Mesenchymal stem cell (in vitro differentiated cells and primary cell): ENCODE data around the gene UBE2QL1.

Experiments
- DNase-seq: peaks from one replicate; pipeline ENCODE4 v3.0.0-alpha.2; 2013
- H2AFZ ChIP-seq: one replicate; pipeline ENCODE4 v1.6.1; 2013; ENCODE audit warnings: low read depth, mild to moderate bottlenecking, control low read depth, inconsistent platforms, low read length, moderate library complexity
- H2AK5ac ChIP-seq: 2 replicates; pipeline ENCODE4 v1.6.1; 2013; ENCODE audit warnings: low read length, moderate library complexity, mild to moderate bottlenecking, inconsistent platforms; ENCODE audit not compliant: severe bottlenecking
- H2BK120ac ChIP-seq: one replicate; pipeline ENCODE4 v1.6.1; 2013; ENCODE audit warnings: low read depth, mild to moderate bottlenecking, inconsistent platforms, low read length, moderate library complexity
- H2BK12ac ChIP-seq, 2 experiments: one replicate each; pipeline ENCODE4 v1.6.1; 2013; ENCODE audit warnings: inconsistent platforms in 2 of 2, low read length in 2 of 2, mild to moderate bottlenecking in 2 of 2, moderate library complexity in 2 of 2, control low read depth in 1 of 2
- H2BK15ac ChIP-seq: one replicate; pipeline ENCODE4 v1.6.1; 2013; ENCODE audit warnings: mild to moderate bottlenecking, low read depth, inconsistent platforms; ENCODE audit not compliant: poor library complexity, severe bottlenecking
- H2BK5ac ChIP-seq: 2 replicates; pipeline ENCODE4 v1.6.1; 2013; ENCODE audit warnings: low read depth, mild to moderate bottlenecking, low read length, control low read depth, inconsistent platforms; ENCODE audit not compliant: poor library complexity, severe bottlenecking
- H3K14ac ChIP-seq, 2 experiments: one replicate each; pipeline ENCODE4 v1.6.1; 2013; ENCODE audit warnings: inconsistent platforms in 2 of 2, low read length in 2 of 2, control low read depth in 1 of 2, mild to moderate bottlenecking in 1 of 2, moderate library complexity in 1 of 2
- H3K18ac ChIP-seq, 2 experiments: one replicate each; pipeline ENCODE4 v1.6.1; 2013; ENCODE audit warnings: inconsistent platforms in 2 of 2, low read length in 2 of 2, control low read depth in 1 of 2, low read depth in 1 of 2, mild to moderate bottlenecking in 1 of 2
- H3K23ac ChIP-seq, 2 experiments: one replicate each; pipeline ENCODE4 v1.6.1; 2013; ENCODE audit warnings: inconsistent platforms in 2 of 2, low read length in 2 of 2, mild to moderate bottlenecking in 2 of 2, moderate library complexity in 2 of 2, control low read depth in 1 of 2
- H3K27ac ChIP-seq: 2 replicates; pipeline ENCODE4 v1.5.1; 2013; ENCODE audit warnings: mild to moderate bottlenecking, moderate library complexity, low read length, control low read depth, inconsistent platforms; ENCODE audit not compliant: poor library complexity, severe bottlenecking
- H3K27me3 ChIP-seq, 2 experiments: 2 replicates each; pipeline versions ENCODE4 v1.6.1 to v1.7.0; 2013; ENCODE audit warnings: low read length in 2 of 2, mild to moderate bottlenecking in 2 of 2, moderate library complexity in 2 of 2, control low read depth in 1 of 2, inconsistent platforms in 1 of 2; ENCODE audit not compliant: control insufficient read depth in 1 of 2, insufficient read depth in 1 of 2
- H3K36me3 ChIP-seq, 2 experiments: 2 replicates each; pipeline versions ENCODE4 v1.6.1 to v1.7.0; 2013; ENCODE audit warnings: low read length in 2 of 2, control low read depth in 1 of 2, inconsistent platforms in 1 of 2, low read depth in 1 of 2, mild to moderate bottlenecking in 1 of 2; ENCODE audit not compliant: insufficient read depth in 2 of 2, control insufficient read depth in 1 of 2
- H3K4ac ChIP-seq, 2 experiments: one replicate each; pipeline ENCODE4 v1.6.1; 2013; ENCODE audit warnings: inconsistent platforms in 2 of 2, low read length in 2 of 2, mild to moderate bottlenecking in 2 of 2, moderate library complexity in 2 of 2, control low read depth in 1 of 2, low read depth in 1 of 2
- H3K4me1 ChIP-seq: 2 replicates; pipeline ENCODE4 v1.6.1; 2013; ENCODE audit warnings: low read depth, low read length, control low read depth; ENCODE audit not compliant: control insufficient read depth, insufficient read depth
- H3K4me2 ChIP-seq: 2 replicates; pipeline ENCODE4 v1.6.1; 2013; ENCODE audit warnings: low read length, mild to moderate bottlenecking, inconsistent platforms; ENCODE audit not compliant: poor library complexity, severe bottlenecking
- H3K4me3 ChIP-seq, 2 experiments: 2 replicates each; pipeline versions ENCODE4 v1.5.1 to v1.7.0; 2013; ENCODE audit warnings: low read length in 2 of 2, mild to moderate bottlenecking in 2 of 2, control low read depth in 1 of 2, low read depth in 1 of 2; ENCODE audit not compliant: insufficient read depth in 1 of 2
- H3K79me1 ChIP-seq: replicated peaks from 2 replicates; pipeline ENCODE4 v1.6.1; 2013; ENCODE audit warnings: mild to moderate bottlenecking, control low read depth, low read length, inconsistent platforms; ENCODE audit not compliant: poor library complexity, severe bottlenecking
- H3K9ac ChIP-seq: 2 replicates; pipeline ENCODE4 v1.7.0; 2013; ENCODE audit warnings: mild to moderate bottlenecking, low read length, moderate library complexity
- H3K9me3 ChIP-seq: 2 replicates; pipeline ENCODE4 v1.7.0; 2013; ENCODE audit warnings: mild to moderate bottlenecking, low read length; ENCODE audit not compliant: control insufficient read depth
- H4K8ac ChIP-seq: one replicate; pipeline ENCODE4 v1.6.1; 2013; ENCODE audit warnings: inconsistent platforms, mild to moderate bottlenecking, low read length, moderate library complexity
- H4K91ac ChIP-seq: one replicate; pipeline ENCODE4 v1.6.1; 2013; ENCODE audit warnings: mild to moderate bottlenecking, low read length, inconsistent platforms
- WGBS: methylation state at CpG from one replicate; pipeline ENCODE4 v1.1.7; 2013; ENCODE audit warnings: mixed read lengths; 5-methylcytosine and 5-hydroxymethylcytosine counted together

The UBE2QL1 gene

DNA sequence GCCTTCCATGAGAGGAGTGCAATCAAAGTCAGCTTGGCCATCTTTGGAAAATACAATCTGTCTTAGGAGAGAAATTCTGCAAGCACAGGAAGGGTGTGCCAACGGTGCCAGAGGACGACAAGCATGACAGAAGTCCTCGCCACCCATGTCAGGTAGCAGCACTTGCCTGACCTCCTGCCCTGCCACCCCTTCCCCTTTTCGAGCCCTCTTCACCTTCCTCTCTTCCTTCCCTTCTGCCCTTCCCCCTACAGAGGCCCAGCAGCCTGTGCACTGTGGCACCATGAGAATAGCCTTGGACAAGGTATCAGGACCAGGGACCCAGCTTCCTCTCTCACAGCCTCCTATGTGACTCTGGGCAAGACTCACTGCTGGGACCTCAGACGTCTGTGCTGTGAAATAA lies 5.3 kb upstream of the UBE2QL1 start:
- Histone ChIP-seq H3K4me3 (no peak overlapping the region), H2BK12ac (no peak overlapping the region), H3K14ac (no peak overlapping the region), H3K27ac (no peak overlapping the region), H3K36me3 (no peaks in the 10 kb centered on the region), H2AK5ac (no peak overlapping the region), H3K18ac (no peak overlapping the region), H3K4me2 (no peak overlapping the region), H2AFZ (no peak overlapping the region), H3K27me3 (peaks cover 4 to 17% of the 10 kb centered on the region in 2 experiments), H3K9me3 (peaks cover 5% of the 10 kb centered on the region), H3K4ac (no peak overlapping the region), H4K8ac (no peak overlapping the region), H3K23ac (no peak overlapping the region), H2BK120ac (no peak overlapping the region), H2BK15ac (no peak overlapping the region), H3K79me1 (no peaks in the 10 kb centered on the region), H3K4me1 (no peaks in the 10 kb centered on the region), H2BK5ac (no peak overlapping the region), H4K91ac (no peak overlapping the region), H3K9ac (no peak overlapping the region)
- 68% methylated on average over 5 of the region's 5 CpGs for WGBS
- no peak for DNase-seq

DNA sequence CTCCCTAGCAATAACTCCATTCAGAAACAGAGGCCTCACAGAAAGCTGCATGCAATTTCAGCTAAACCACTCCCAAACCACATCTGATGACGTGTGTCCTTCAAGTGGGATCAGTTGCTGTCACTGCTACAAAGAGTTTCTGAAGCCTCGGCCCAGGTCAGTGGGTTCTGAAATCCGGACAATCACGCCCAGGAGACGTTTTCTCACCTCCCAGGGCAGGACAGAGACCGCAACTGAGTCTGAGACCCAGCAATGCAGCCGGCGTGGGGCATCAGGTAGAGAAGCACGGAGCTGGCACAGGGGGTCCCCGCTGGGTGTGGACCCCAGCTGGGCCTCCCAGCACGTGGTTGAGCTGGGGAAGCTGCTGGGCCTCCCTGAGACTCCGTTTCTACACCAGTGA lies 2.6 kb upstream of the UBE2QL1 start:
- Histone ChIP-seq H3K9ac (no peak overlapping the region), H2BK15ac (no peak overlapping the region), H3K4me2 (no peak overlapping the region), H3K14ac (no peak overlapping the region), H4K8ac (no peak overlapping the region), H2AK5ac (no peak overlapping the region), H2BK120ac (no peak overlapping the region), H3K27ac (no peak overlapping the region), H3K4me3 (no peak overlapping the region), H2BK12ac (no peak overlapping the region), H2AFZ (no peak overlapping the region), H3K79me1 (no peaks in the 10 kb centered on the region), H3K4ac (no peak overlapping the region), H3K36me3 (no peaks in the 10 kb centered on the region), H3K23ac (no peak overlapping the region), H3K18ac (no peak overlapping the region), H2BK5ac (no peak overlapping the region), H3K9me3 (no peaks in the 10 kb centered on the region), H4K91ac (no peak overlapping the region), H3K4me1 (peaks cover 5% of the 10 kb centered on the region), H3K27me3 (peaks cover 27 to 38% of the 10 kb centered on the region in 2 experiments)
- DNase-seq, result no peak
- 79% methylated on average over 12 of the region's 12 CpGs for WGBS

DNA sequence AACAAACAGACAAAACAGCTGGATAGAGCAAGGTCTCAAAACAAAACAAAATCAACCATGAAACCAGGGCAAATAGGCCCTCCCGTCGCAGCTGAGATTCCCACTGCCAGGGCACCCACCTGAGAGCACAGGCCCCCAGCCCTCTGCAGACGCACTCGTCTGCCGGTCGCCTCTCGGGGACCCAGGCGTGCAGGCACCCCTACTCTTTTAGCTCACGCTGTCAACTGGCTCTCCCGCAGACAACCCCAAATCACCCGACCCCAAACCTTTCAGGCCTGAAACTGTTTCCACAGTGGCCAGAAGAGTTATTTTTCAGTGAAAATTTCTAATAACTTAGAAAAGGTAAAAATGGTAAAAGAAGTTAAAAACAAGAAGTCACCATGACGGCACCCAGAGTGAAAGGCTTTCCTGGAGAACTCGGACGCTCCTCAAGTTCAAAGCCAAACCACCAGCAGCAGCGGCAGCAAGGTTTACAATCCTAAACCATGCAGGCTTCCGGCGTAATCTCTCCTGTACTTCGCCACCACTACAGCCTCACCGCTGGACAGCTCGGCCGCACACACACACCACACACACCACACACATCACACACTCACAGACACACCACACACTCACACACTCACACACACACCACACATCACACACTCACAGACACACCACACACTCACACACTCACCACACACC lies 1.9 kb upstream of the UBE2QL1 start:
- H3K23ac ChIP-seq, result peak overlapping the region in 1 of 2 experiments; percentile 26
- no peak overlapping the region for H2BK5ac ChIP-seq
- no peak overlapping the region for H4K91ac ChIP-seq
- no peak overlapping the region for H3K4me2 ChIP-seq
- no peak overlapping the region for H3K18ac ChIP-seq
- no peak overlapping the region for H3K4me3 ChIP-seq
- H2AFZ ChIP-seq, result no peak overlapping the region
- H3K9me3 ChIP-seq, result no peaks in the 10 kb centered on the region
- no peaks in the 10 kb centered on the region for H3K36me3 ChIP-seq
- no peak overlapping the region for H3K27ac ChIP-seq
- no peaks in the 10 kb centered on the region for H3K79me1 ChIP-seq
- 88% methylated on average over 17 of the region's 21 CpGs for WGBS
- no peak overlapping the region for H3K4ac ChIP-seq
- H2BK12ac ChIP-seq, result no peak overlapping the region
- no peak for DNase-seq
- no peak overlapping the region for H3K14ac ChIP-seq
- H2BK120ac ChIP-seq, result no peak overlapping the region
- H2BK15ac ChIP-seq, result no peak overlapping the region
- peaks cover 31 to 46% of the 10 kb centered on the region in 2 experiments for H3K27me3 ChIP-seq
- H3K4me1 ChIP-seq, result peaks cover 5% of the 10 kb centered on the region
- no peak overlapping the region for H4K8ac ChIP-seq
- H3K9ac ChIP-seq, result no peak overlapping the region
- no peak overlapping the region for H2AK5ac ChIP-seq

DNA sequence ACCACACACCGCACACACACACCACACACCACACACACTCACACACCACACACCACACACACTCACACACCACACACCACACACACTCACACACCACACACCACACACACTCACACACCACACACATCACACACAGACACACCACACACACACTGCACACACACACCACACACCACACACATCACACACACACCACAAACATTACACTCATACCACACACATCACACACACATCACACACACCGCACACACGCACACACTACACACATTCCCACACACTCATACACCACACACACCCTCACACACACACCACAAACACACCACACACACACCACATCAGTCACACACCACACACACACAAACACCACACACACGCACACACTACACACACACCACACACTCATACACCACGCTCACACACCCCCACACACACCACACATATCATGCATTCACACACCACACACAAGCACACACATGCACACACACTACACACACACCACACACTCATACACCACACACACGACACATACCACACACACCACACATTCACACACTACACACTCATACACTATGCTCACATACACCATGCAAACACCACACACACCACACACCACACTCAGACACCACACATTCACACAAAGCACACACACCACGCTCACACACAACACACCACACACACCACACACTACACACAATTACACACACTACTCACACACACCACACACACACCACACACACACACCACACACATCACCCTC lies 1.1 kb upstream of the UBE2QL1 start:
- DNase-seq, result no peak
- no peak overlapping the region for H3K4ac ChIP-seq
- peak overlapping the region in 1 of 2 experiments; percentile 26 for H3K23ac ChIP-seq
- no peak overlapping the region for H2AK5ac ChIP-seq
- H2BK15ac ChIP-seq, result no peak overlapping the region
- no peaks in the 10 kb centered on the region for H3K36me3 ChIP-seq
- H3K4me2 ChIP-seq, result no peak overlapping the region
- H4K91ac ChIP-seq, result no peak overlapping the region
- H2BK5ac ChIP-seq, result no peak overlapping the region
- H3K79me1 ChIP-seq, result no peaks in the 10 kb centered on the region
- H3K14ac ChIP-seq, result no peak overlapping the region
- H2AFZ ChIP-seq, result no peak overlapping the region
- H3K9me3 ChIP-seq, result no peaks in the 10 kb centered on the region
- no peak overlapping the region for H3K9ac ChIP-seq
- H3K4me1 ChIP-seq, result peaks cover 5% of the 10 kb centered on the region
- H2BK120ac ChIP-seq, result no peak overlapping the region
- no peak overlapping the region for H3K18ac ChIP-seq
- H2BK12ac ChIP-seq, result no peak overlapping the region
- WGBS, result 88% methylated on average over 7 of the region's 7 CpGs
- H3K27me3 ChIP-seq, result peaks cover 33 to 54% of the 10 kb centered on the region in 2 experiments
- no peak overlapping the region for H3K27ac ChIP-seq
- H3K4me3 ChIP-seq, result no peak overlapping the region
- no peak overlapping the region for H4K8ac ChIP-seq
